NCI-H2196 (cell line): ENCODE measurements around the gene MCRS1.
"Not testable (repeated sequence)": the region's sequence is repeated elsewhere in the genome, so short reads cannot be mapped to it uniquely, and the experiment has no call there.

Experiments
- DNase-seq: peaks from one replicate; lab custom pipeline; 2025; ENCODE audit not compliant: unreplicated experiment; lab: John Stamatoyannopoulos, UW

MCRS1 gene

GRCh38 chr12:49524660-49525324, 43.1 kb downstream of the MCRS1 start:
- no peak for DNase-seq

- DNase-seq, result no peak
Observed at GRCh38 chr12:49521389-49521788, 46.6 kb downstream of the MCRS1 start.

- no peak for DNase-seq
Observed at GRCh38 chr12:49519574-49519936, 48.4 kb downstream of the MCRS1 start.

- no peak for DNase-seq
Observed at GRCh38 chr12:49518914-49519573, 48.9 kb downstream of the MCRS1 start.

- DNase-seq, result no peak
Observed at GRCh38 chr12:49515266-49515665, 52.7 kb downstream of the MCRS1 start.

- DNase-seq, result no peak
Observed at GRCh38 chr12:49512546-49512945, 55.4 kb downstream of the MCRS1 start.

- no peak for DNase-seq
Observed at GRCh38 chr12:49511410-49511809, 56.5 kb downstream of the MCRS1 start.

GRCh38 chr12:49509681-49510080, 58.3 kb downstream of the MCRS1 start:
- not testable (repeated sequence) for DNase-seq
